Stimulated activated memory B cell treated with anti-CD40 and anti-IgM and Interleukin-4, amounts not matched to agents 10 μg/mL and 1 μg/mL and 100 μg/mL, for 72 hours (primary cell): ENCODE results near the gene ZBTB1.
"Not testable (repeated sequence)": the region's sequence is repeated elsewhere in the genome, so short reads cannot be mapped to it uniquely, and the experiment has no call there.

ENCODE experiments used
- ATAC-seq: fragments of 150-1000 bp; cut with Tn5 transposase; 2 replicates; pipeline ENCODE4 v1.10.0; 2021
- H3K27ac Mint-ChIP-seq: one replicate; pipeline ENCODE4 v1.8.0; 2022; ENCODE audit warnings: mild to moderate bottlenecking, mixed read lengths
- H3K27me3 Mint-ChIP-seq: one replicate; pipeline ENCODE4 v1.8.0; 2022; ENCODE audit warnings: mixed read lengths
- H3K36me3 Mint-ChIP-seq: one replicate; pipeline ENCODE4 v1.8.0; 2022; ENCODE audit warnings: mixed read lengths
- H3K4me1 Mint-ChIP-seq: one replicate; pipeline ENCODE4 v1.8.0; 2022; ENCODE audit warnings: mixed read lengths
- H3K4me3 Mint-ChIP-seq: one replicate; pipeline ENCODE4 v1.8.0; 2022; ENCODE audit warnings: mild to moderate bottlenecking, moderate library complexity, mixed read lengths
- H3K9me3 Mint-ChIP-seq: one replicate; pipeline ENCODE4 v1.8.0; 2022; ENCODE audit warnings: mixed read lengths

ZBTB1 gene

DNA sequence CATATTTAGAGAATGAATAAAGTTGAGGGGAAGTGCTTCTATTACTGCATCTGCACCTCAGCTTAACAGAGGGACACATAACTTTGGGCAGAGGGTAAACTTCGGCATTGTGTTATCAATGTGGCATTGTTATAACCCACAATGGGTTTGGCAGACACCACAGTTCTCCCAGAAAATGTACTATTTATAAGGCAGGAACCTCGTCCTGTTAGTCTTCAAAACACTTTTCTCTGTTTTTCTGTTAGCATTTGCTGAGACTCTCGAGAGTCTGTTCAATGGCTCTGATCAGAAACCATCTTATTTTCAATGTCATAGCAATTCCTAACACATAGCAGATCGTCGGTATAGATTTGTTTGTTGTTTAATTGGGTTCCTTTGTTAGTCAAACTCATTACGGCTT, 59.1 kb downstream of the ZBTB1 start:
- no peak overlapping the region for H3K27ac Mint-ChIP-seq
- ATAC-seq, result no peak
- no peaks in the 10 kb centered on the region for H3K4me1 Mint-ChIP-seq
- no peaks in the 10 kb centered on the region for H3K9me3 Mint-ChIP-seq
- H3K27me3 Mint-ChIP-seq, result no peaks in the 10 kb centered on the region
- no peak overlapping the region for H3K4me3 Mint-ChIP-seq
- no peaks in the 10 kb centered on the region for H3K36me3 Mint-ChIP-seq

- ATAC-seq, result peak; percentile 27
- Mint-ChIP-seq H3K4me1 (no peaks in the 10 kb centered on the region), H3K27ac (no peak overlapping the region), H3K9me3 (no peaks in the 10 kb centered on the region), H3K36me3 (no peaks in the 10 kb centered on the region), H3K27me3 (no peaks in the 10 kb centered on the region), H3K4me3 (no peak overlapping the region)
These were observed 62.1 kb downstream of the ZBTB1 start for GRCh38 chr14:64566651-64567122.

- no peaks in the 10 kb centered on the region for H3K9me3 Mint-ChIP-seq
- H3K4me1 Mint-ChIP-seq, result no peaks in the 10 kb centered on the region
- H3K27me3 Mint-ChIP-seq, result no peaks in the 10 kb centered on the region
- no peak for ATAC-seq
- no peaks in the 10 kb centered on the region for H3K36me3 Mint-ChIP-seq
- H3K4me3 Mint-ChIP-seq, result no peak overlapping the region
- no peak overlapping the region for H3K27ac Mint-ChIP-seq
These were observed 64.6 kb downstream of the ZBTB1 start for GRCh38 chr14:64569138-64569631.

GRCh38 chr14:64569646-64570045, 65.1 kb downstream of the ZBTB1 start:
- H3K9me3 Mint-ChIP-seq, H3K27me3 Mint-ChIP-seq, ATAC-seq, H3K4me3 Mint-ChIP-seq, H3K36me3 Mint-ChIP-seq, H3K4me1 Mint-ChIP-seq, H3K27ac Mint-ChIP-seq: not testable (repeated sequence)

DNA sequence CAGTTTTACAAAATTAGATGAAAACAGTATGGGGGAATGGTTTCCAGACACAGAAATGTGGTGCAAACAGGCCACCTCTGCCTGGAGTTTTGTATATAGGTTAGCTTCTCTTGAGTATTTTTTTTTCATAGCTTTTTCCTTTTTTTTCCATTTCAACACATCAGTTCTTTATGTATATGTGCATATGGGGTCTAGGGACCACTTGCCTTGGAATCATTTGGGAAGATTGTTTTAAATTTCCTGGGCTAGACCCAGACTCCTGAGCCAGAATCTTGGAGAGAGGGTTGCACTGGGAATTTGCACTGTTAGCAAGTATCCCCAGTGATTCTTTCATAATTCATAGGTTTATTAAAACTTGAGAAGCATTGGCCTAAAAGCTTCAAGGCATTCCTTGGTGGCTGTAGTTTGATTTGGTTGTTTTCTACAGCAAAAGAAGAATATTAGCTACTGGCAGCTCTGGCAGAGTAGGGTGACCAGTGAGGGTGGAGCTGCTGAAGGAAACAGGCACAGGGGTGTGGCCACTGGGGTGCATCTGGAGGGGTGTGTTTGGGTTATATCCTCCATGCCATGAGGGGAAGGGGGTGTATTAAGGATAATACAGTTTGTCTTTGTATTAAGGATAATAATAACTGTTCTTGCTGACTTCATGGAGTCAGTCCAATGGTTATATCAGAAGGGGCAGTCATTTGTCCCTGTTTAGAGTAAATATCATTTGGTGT, 68.0 kb downstream of the ZBTB1 start:
- H3K36me3 Mint-ChIP-seq, result no peaks in the 10 kb centered on the region
- no peak for ATAC-seq

GRCh38 chr14:64573109-64573508, 68.5 kb downstream of the ZBTB1 start:
- no peak for ATAC-seq
- Mint-ChIP-seq H3K36me3 (no peaks in the 10 kb centered on the region), H3K4me1 (no peaks in the 10 kb centered on the region), H3K27me3 (no peaks in the 10 kb centered on the region), H3K9me3 (no peaks in the 10 kb centered on the region), H3K4me3 (no peak overlapping the region), H3K27ac (no peak overlapping the region)

More for the DNA sequence above, 68.0 kb downstream of the ZBTB1 start:
- no peaks in the 10 kb centered on the region for H3K9me3 Mint-ChIP-seq
- H3K27ac Mint-ChIP-seq, result no peak overlapping the region
- no peaks in the 10 kb centered on the region for H3K4me1 Mint-ChIP-seq
- no peak overlapping the region for H3K4me3 Mint-ChIP-seq
- H3K27me3 Mint-ChIP-seq, result no peaks in the 10 kb centered on the region
